RCC 7860 (cell line): Measurements from ENCODE around the gene PPP1R12C.

Source experiments
- DNase-seq: peaks from one replicate; pipeline ENCODE4 v3.0.0-alpha.2; 2015; ENCODE audit warnings: low spot score
- FAIRE-seq: peaks from 2 replicates; lab custom pipeline; 2012; peaks lifted over from hg19 to GRCh38; lab: Jason Lieb, UNC

PPP1R12C gene

GRCh38 chr19:55092423-55093318, 24.8 kb downstream of the PPP1R12C start:
- DNase-seq (no peak), FAIRE-seq (no peak)

GRCh38 chr19:55091955-55092354, 25.5 kb downstream of the PPP1R12C start:
- no peak for DNase-seq
- FAIRE-seq = no peak

- no peak for DNase-seq
- FAIRE-seq = no peak
Observed at GRCh38 chr19:55091126-55091910, 26.1 kb downstream of the PPP1R12C start.

- FAIRE-seq (no peak), DNase-seq (no peak)
Observed at GRCh38 chr19:55090564-55090963, 26.9 kb downstream of the PPP1R12C start.

GRCh38 chr19:55089342-55089944, 28.0 kb downstream of the PPP1R12C start:
- no peak for FAIRE-seq

GRCh38 chr19:55088543-55089341, 28.7 kb downstream of the PPP1R12C start:
- no peak for FAIRE-seq

More at GRCh38 chr19:55089342-55089944, 28.0 kb downstream of the PPP1R12C start:
- no peak for DNase-seq

GRCh38 chr19:55088021-55088451, 29.4 kb downstream of the PPP1R12C start:
- FAIRE-seq (no peak), DNase-seq (no peak)

More at GRCh38 chr19:55088543-55089341, 28.7 kb downstream of the PPP1R12C start:
- peak; percentile 16 for DNase-seq

GRCh38 chr19:55087542-55087901, 29.9 kb downstream of the PPP1R12C start:
- DNase-seq (no peak), FAIRE-seq (no peak)

GRCh38 chr19:55086730-55087541, 30.5 kb downstream of the PPP1R12C start:
- FAIRE-seq (peak; percentile 64), DNase-seq (peak; percentile 77)

GRCh38 chr19:55085923-55086715, 31.3 kb downstream of the PPP1R12C start:
- DNase-seq = no peak
- FAIRE-seq = no peak

- DNase-seq (no peak), FAIRE-seq (no peak)
Observed at GRCh38 chr19:55084416-55084815, 33.0 kb downstream of the PPP1R12C start.

GRCh38 chr19:55083004-55083850, 34.2 kb downstream of the PPP1R12C start:
- FAIRE-seq (no peak), DNase-seq (no peak)

GRCh38 chr19:55082020-55082851, 35.2 kb downstream of the PPP1R12C start:
- FAIRE-seq = no peak

GRCh38 chr19:55081770-55082019, 35.7 kb downstream of the PPP1R12C start:
- DNase-seq = no peak
- FAIRE-seq = no peak

More at GRCh38 chr19:55082020-55082851, 35.2 kb downstream of the PPP1R12C start:
- no peak for DNase-seq

- no peak for DNase-seq
- no peak for FAIRE-seq
Observed at GRCh38 chr19:55080968-55081769, 36.3 kb downstream of the PPP1R12C start.

GRCh38 chr19:55080121-55080967, 37.1 kb downstream of the PPP1R12C start:
- DNase-seq (no peak), FAIRE-seq (no peak)
